RWPE2 (cell line): ENCODE measurements around the gene TMEM267.

ENCODE experiments used
- ATAC-seq: fragments of 200-7000 bp; cut with Tn5 transposase; 3 replicates; pipeline ENCODE4 v1.9.1; 2021; ENCODE audit warnings: low read depth
- DNase-seq: peaks from one replicate; pipeline ENCODE4 v3.0.0-alpha.2; 2020; ENCODE audit warnings: low spot score
- H3K27ac ChIP-seq: fragments of 450-650 bp; 2 replicates; pipeline ENCODE4 v1.5.1; 2017; ENCODE audit warnings: mild to moderate bottlenecking; ENCODE audit not compliant: poor library complexity, severe bottlenecking
- H3K27me3 ChIP-seq: fragments of 250-450 bp; sonication (Bioruptor Pico); 2 replicates; pipeline ENCODE4 v1.5.1; 2021; ENCODE audit warnings: mild to moderate bottlenecking, moderate library complexity; ENCODE audit not compliant: insufficient read depth, poor library complexity, severe bottlenecking
- H3K36me3 ChIP-seq: fragments of 250-450 bp; sonication (Bioruptor Pico); 2 replicates; pipeline ENCODE4 v1.5.1; 2020; ENCODE audit warnings: low read depth, mild to moderate bottlenecking, moderate library complexity
- H3K4me1 ChIP-seq: fragments of 250-450 bp; sonication (Bioruptor Pico); 2 replicates; pipeline ENCODE4 v1.5.1; 2021; ENCODE audit warnings: mild to moderate bottlenecking, moderate library complexity; ENCODE audit not compliant: insufficient read depth, poor library complexity, severe bottlenecking
- H3K4me3 ChIP-seq: fragments of 250-450 bp; sonication (Bioruptor Pico); 2 replicates; pipeline ENCODE4 v1.5.1; 2021; ENCODE audit warnings: mild to moderate bottlenecking, moderate library complexity; ENCODE audit not compliant: severe bottlenecking
- H3K9me3 ChIP-seq: fragments of 250-450 bp; sonication (Bioruptor Pico); 2 replicates; pipeline ENCODE4 v1.5.1; 2021; ENCODE audit warnings: mild to moderate bottlenecking, moderate library complexity; ENCODE audit not compliant: severe bottlenecking
- CTCF ChIP-seq: fragments of 450-650 bp; IDR thresholded peaks from one replicate; pipeline ENCODE4 v1.5.1; 2017; ENCODE audit warnings: mild to moderate bottlenecking, moderate library complexity; ENCODE audit not compliant: poor library complexity, severe bottlenecking

Gene TMEM267

GRCh38 chr5:43396762-43397304, 86.8 kb downstream of the TMEM267 start:
- H3K4me1 ChIP-seq, result peaks cover 9% of the 10 kb centered on the region
- peak overlapping the region; percentile 21 for H3K27ac ChIP-seq
- H3K4me3 ChIP-seq, result peak overlapping the region; percentile 41
- H3K9me3 ChIP-seq, result no peaks in the 10 kb centered on the region
- H3K36me3 ChIP-seq, result no peaks in the 10 kb centered on the region
- H3K27me3 ChIP-seq, result no peaks in the 10 kb centered on the region
- DNase-seq, result peak; percentile 74
- peak; percentile 95 for ATAC-seq
- TF ChIP-seq CTCF, result no peak
